Measurements from ENCODE around the gene GJC2. TPM values are rescaled to one million over a fixed set of nuclear protein-coding genes. Genes with fewer than 3 reads are reported as not detected.

The GJC2 gene
- polyA plus RNA-seq, 1 of the 3 experiments (the other 2 are of a cell fraction), result 0.92 TPM

DNA sequence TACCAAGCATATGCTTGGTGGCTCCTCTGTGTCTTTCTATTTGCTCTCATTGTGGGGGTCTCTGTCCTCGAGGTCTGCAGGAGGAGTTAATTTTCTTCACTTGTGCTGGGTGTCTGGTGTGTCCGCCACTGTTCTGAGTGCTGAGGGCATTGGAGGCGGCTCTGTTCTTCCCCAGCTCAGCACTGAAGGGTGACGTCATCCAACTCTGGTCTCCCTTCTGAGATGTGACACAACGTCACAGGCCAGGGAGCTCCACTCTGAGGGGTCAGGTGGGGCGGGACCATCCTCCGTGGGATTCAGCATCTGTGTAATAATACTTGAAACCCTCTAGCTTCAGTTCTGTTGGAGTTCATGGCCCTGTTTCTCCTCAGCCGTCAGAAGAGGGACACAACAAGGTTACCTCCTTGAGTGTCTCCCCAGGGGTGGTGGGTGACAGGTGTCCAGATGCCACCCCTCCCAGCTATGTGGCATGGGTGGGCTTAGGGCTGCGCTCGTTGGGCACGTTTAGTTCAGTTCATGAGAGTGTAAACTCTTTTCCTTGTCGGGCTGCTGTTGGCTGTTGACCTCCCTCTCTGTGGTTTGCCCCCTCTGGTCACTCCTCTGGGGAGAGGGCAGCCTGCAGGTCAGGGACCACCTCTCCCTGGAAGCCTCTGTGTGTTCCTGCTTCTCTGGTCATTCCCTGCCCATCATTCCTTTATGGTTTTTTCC, 19.0 kb downstream of the GJC2 start:
- Histone ChIP-seq H3K27ac (ENCODE audit: low read depth in 2 of 2, low read length in 1 of 2) (no peak overlapping the region), H3K4me1 (ENCODE audit: control insufficient read depth in 1 of 2, insufficient read depth in 2 of 2, low read depth in 1 of 2, low read length in 1 of 2) (peaks cover 13 to 15% of the 10 kb centered on the region in 2 experiments; a peak in 3 of 4 replicates), H3K9me2 (no peaks in the 10 kb centered on the region), H4K20me1 (ENCODE audit: insufficient read depth) (no peaks in the 10 kb centered on the region), H3K27me3 (ENCODE audit: insufficient read depth) (no peaks in the 10 kb centered on the region), H3K79me2 (ENCODE audit: insufficient read depth) (peaks cover 28% of the 10 kb centered on the region), H3K36me3 (replicated peaks in 1 of 2; ENCODE audit: control insufficient read depth in 1 of 2, insufficient read depth in 2 of 2, low read length in 1 of 2) (no peaks in the 10 kb centered on the region), H3K9ac (no peak overlapping the region), H3F3A (replicated peaks; ENCODE audit: insufficient read depth) (no peaks in the 10 kb centered on the region), H3K9me3 (no peaks in the 10 kb centered on the region), H3K4me2 (no peak overlapping the region), H3K4me3 (ENCODE audit: low read depth in 2 of 2, low read length in 1 of 2) (no peak overlapping the region), H2AFZ (ENCODE audit: low read depth) (no peak overlapping the region)
- ChIA-PET POLR2A (no interaction called here), CTCF (interaction anchor here (1.5 to 5.5 kb wide), 2 partner anchors 11 to 169 kb away, joined by 3 to 54 read pairs; no protein-coding TSS in a partner anchor)
- DNase-seq, result no peak
- 75% methylated on average over 8 of the region's 12 CpGs for WGBS (ENCODE audit: low lambda C conversion rate)
- TF ChIP-seq FOXJ3 (CRISPR knock-in tag; IDR thresholded peaks at IDR 0.05) (no peak), MEF2A (IDR thresholded peaks at IDR 0.05; ENCODE audit: borderline replicate concordance, low read depth) (no peak), EZH2phosphoT487 (IDR thresholded peaks at IDR 0.05; ENCODE audit: borderline replicate concordance, low read depth) (no peak), GATA2 (CRISPR knock-in tag; IDR thresholded peaks at IDR 0.05) (no peak), TCF12 (IDR thresholded peaks at IDR 0.05) (no peak), NRF1 (IDR thresholded peaks at IDR 0.05; ENCODE audit: low read depth, low read length) (no peak), MXI1 (IDR thresholded peaks at IDR 0.05; ENCODE audit: low read depth, low read length) (no peak), TEAD4 (IDR thresholded peaks at IDR 0.05; ENCODE audit: borderline replicate concordance, insufficient read depth) (no peak), YY1 (IDR thresholded peaks at IDR 0.05; ENCODE audit: low read depth) (no peak)
- TF ChIP-seq, protein P1, sequence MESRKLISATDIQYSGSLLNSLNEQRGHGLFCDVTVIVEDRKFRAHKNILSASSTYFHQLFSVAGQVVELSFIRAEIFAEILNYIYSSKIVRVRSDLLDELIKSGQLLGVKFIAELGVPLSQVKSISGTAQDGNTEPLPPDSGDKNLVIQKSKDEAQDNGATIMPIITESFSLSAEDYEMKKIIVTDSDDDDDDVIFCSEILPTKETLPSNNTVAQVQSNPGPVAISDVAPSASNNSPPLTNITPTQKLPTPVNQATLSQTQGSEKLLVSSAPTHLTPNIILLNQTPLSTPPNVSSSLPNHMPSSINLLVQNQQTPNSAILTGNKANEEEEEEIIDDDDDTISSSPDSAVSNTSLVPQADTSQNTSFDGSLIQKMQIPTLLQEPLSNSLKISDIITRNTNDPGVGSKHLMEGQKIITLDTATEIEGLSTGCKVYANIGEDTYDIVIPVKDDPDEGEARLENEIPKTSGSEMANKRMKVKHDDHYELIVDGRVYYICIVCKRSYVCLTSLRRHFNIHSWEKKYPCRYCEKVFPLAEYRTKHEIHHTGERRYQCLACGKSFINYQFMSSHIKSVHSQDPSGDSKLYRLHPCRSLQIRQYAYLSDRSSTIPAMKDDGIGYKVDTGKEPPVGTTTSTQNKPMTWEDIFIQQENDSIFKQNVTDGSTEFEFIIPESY (IDR thresholded peaks at IDR 0.05; ENCODE audit: borderline replicate concordance, low read depth), result no peak
- TF ChIP-seq, protein P2, sequence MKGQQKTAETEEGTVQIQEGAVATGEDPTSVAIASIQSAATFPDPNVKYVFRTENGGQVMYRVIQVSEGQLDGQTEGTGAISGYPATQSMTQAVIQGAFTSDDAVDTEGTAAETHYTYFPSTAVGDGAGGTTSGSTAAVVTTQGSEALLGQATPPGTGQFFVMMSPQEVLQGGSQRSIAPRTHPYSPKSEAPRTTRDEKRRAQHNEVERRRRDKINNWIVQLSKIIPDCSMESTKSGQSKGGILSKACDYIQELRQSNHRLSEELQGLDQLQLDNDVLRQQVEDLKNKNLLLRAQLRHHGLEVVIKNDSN (IDR thresholded peaks at IDR 0.05; ENCODE audit: borderline replicate concordance, low read depth), result no peak

DNA sequence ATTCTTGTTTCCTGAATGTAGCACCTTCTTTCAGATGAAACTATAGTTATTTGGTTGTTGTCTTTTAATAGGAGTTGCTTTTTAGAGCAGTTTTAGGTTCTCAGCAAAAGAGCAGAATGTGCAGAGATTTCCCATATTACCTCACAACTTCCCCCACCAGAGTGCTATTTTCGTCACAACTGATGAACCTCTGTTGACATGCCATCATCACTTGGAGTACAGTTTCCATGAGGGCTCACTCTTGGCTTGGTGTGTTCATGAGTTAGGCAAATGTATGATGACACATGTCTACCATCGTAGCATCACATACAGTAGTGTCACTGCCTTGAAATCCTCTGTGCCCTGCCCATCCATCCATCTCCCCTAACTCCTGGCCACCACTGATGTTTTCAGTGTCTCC, 19.6 kb downstream of the GJC2 start:
- H3K4me2 ChIP-seq, result no peak overlapping the region
- 95% methylated on average over 2 of the region's 2 CpGs for WGBS (ENCODE audit: low lambda C conversion rate)
- no peaks in the 10 kb centered on the region for H4K20me1 ChIP-seq (ENCODE audit: insufficient read depth)
- H3K36me3 ChIP-seq (replicated peaks in 1 of 2; ENCODE audit: control insufficient read depth in 1 of 2, insufficient read depth in 2 of 2, low read length in 1 of 2), result no peaks in the 10 kb centered on the region
- ChIA-PET CTCF (interaction anchor here (1.1 kb wide), 1 partner anchor 170 kb away, joined by 4 read pairs; no protein-coding TSS in a partner anchor), POLR2A (no interaction called here)
- DNase-seq, result no peak
- no peaks in the 10 kb centered on the region for H3K9me3 ChIP-seq
- no peaks in the 10 kb centered on the region for H3K9me2 ChIP-seq
- no peak overlapping the region for H2AFZ ChIP-seq (ENCODE audit: low read depth)
- no peak overlapping the region for H3K27ac ChIP-seq (ENCODE audit: low read depth in 2 of 2, low read length in 1 of 2)
- H3F3A ChIP-seq (replicated peaks; ENCODE audit: insufficient read depth), result no peaks in the 10 kb centered on the region
- H3K4me1 ChIP-seq (ENCODE audit: control insufficient read depth in 1 of 2, insufficient read depth in 2 of 2, low read depth in 1 of 2, low read length in 1 of 2), result peaks cover 13 to 14% of the 10 kb centered on the region in 2 experiments; a peak in 3 of 4 replicates
- H3K79me2 ChIP-seq (ENCODE audit: insufficient read depth), result peaks cover 28% of the 10 kb centered on the region
- H3K4me3 ChIP-seq (ENCODE audit: low read depth in 2 of 2, low read length in 1 of 2), result no peak overlapping the region
- H3K27me3 ChIP-seq (ENCODE audit: insufficient read depth), result no peaks in the 10 kb centered on the region
- H3K9ac ChIP-seq, result no peak overlapping the region
- no peak for TF ChIP-seq MXI1 (IDR thresholded peaks at IDR 0.05; ENCODE audit: low read depth, low read length)
- no peak for TF ChIP-seq TEAD4 (IDR thresholded peaks at IDR 0.05; ENCODE audit: borderline replicate concordance, insufficient read depth)
- TF ChIP-seq, protein P3, sequence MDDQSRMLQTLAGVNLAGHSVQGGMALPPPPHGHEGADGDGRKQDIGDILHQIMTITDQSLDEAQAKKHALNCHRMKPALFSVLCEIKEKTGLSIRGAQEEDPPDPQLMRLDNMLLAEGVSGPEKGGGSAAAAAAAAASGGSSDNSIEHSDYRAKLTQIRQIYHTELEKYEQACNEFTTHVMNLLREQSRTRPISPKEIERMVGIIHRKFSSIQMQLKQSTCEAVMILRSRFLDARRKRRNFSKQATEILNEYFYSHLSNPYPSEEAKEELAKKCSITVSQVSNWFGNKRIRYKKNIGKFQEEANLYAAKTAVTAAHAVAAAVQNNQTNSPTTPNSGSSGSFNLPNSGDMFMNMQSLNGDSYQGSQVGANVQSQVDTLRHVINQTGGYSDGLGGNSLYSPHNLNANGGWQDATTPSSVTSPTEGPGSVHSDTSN (IDR thresholded peaks at IDR 0.05), result no peak
- no peak for TF ChIP-seq GABPA (IDR thresholded peaks at IDR 0.05; ENCODE audit: low read depth)
- no peak for TF ChIP-seq TAF1 (IDR thresholded peaks at IDR 0.05; ENCODE audit: borderline replicate concordance, low read depth, low read length)
- no peak for TF ChIP-seq RFX5 (IDR thresholded peaks at IDR 0.05; ENCODE audit: low read length)
- no peak for TF ChIP-seq NRF1 (IDR thresholded peaks at IDR 0.05; ENCODE audit: low read depth, low read length)
- TF ChIP-seq RCOR1 (IDR thresholded peaks at IDR 0.05; ENCODE audit: low read length), result no peak
- TF ChIP-seq POLR2AphosphoS5 (IDR thresholded peaks at IDR 0.05; ENCODE audit: low read depth, low read length), result no peak
- TF ChIP-seq CHD2 (IDR thresholded peaks at IDR 0.05; ENCODE audit: low read length, partially characterized antibody), result no peak
- TF ChIP-seq GATA2 (CRISPR knock-in tag; IDR thresholded peaks at IDR 0.05), result no peak
- TF ChIP-seq, protein P4, sequence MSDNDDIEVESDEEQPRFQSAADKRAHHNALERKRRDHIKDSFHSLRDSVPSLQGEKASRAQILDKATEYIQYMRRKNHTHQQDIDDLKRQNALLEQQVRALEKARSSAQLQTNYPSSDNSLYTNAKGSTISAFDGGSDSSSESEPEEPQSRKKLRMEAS (IDR thresholded peaks at IDR 0.05; ENCODE audit: low read depth), result no peak
- TF ChIP-seq YY1 (IDR thresholded peaks at IDR 0.05; ENCODE audit: low read depth), result no peak
- TF ChIP-seq, protein P2 (IDR thresholded peaks at IDR 0.05; ENCODE audit: borderline replicate concordance, low read depth), result no peak
- no peak for TF ChIP-seq FOSL2 (IDR thresholded peaks at IDR 0.05; ENCODE audit: borderline replicate concordance, low read depth)
- TF ChIP-seq SMC3 (IDR thresholded peaks at IDR 0.05; ENCODE audit: low read depth, low read length), result no peak
